Trophoblast cell (in vitro differentiated cells and primary cell): Measurements from ENCODE around the gene DAO.
A peak's percentile ranks its signal among the peaks of the same experiment; 100 is the strongest.

ENCODE experiments used
- DNase-seq, 2 donors: peaks; one replicate each; pipeline ENCODE4 v3.0.0-alpha.2; 2016
- H2AFZ ChIP-seq: 2 replicates; pipeline ENCODE4 v1.6.1; 2013; ENCODE audit warnings: low read length, moderate library complexity, mild to moderate bottlenecking; ENCODE audit not compliant: insufficient read depth, poor library complexity
- H2AK5ac ChIP-seq: 2 replicates; pipeline ENCODE4 v1.6.1; 2013; ENCODE audit warnings: mild to moderate bottlenecking, low read length
- H2BK120ac ChIP-seq: 2 replicates; pipeline ENCODE4 v1.6.1; 2013; ENCODE audit warnings: low read length, mild to moderate bottlenecking, moderate library complexity; ENCODE audit not compliant: insufficient read depth, poor library complexity
- H2BK12ac ChIP-seq: 2 replicates; pipeline ENCODE4 v1.6.1; 2013; ENCODE audit warnings: mild to moderate bottlenecking, low read length, moderate library complexity
- H2BK5ac ChIP-seq: 2 replicates; pipeline ENCODE4 v1.6.1; 2013; ENCODE audit warnings: low read length, low read depth, moderate library complexity, mild to moderate bottlenecking; ENCODE audit not compliant: poor library complexity
- H3K14ac ChIP-seq: 2 replicates; pipeline ENCODE4 v1.6.1; 2013; ENCODE audit warnings: mild to moderate bottlenecking, low read length
- H3K18ac ChIP-seq: 2 replicates; pipeline ENCODE4 v1.6.1; 2013; ENCODE audit warnings: mild to moderate bottlenecking, low read length
- H3K23ac ChIP-seq: 2 replicates; pipeline ENCODE4 v1.6.1; 2013; ENCODE audit warnings: low read length
- H3K27ac ChIP-seq: 2 replicates; pipeline ENCODE4 v1.5.1; 2013; ENCODE audit warnings: low read depth, mild to moderate bottlenecking, inconsistent platforms, low read length, moderate library complexity
- H3K27me3 ChIP-seq: 2 replicates; pipeline ENCODE4 v1.6.1; 2013; ENCODE audit warnings: inconsistent platforms, mild to moderate bottlenecking, low read length, moderate library complexity; ENCODE audit not compliant: insufficient read depth
- H3K36me3 ChIP-seq, 2 experiments: 1 replicate in 1 of 2; 2 replicates in 1 of 2; pipeline ENCODE4 v1.6.1; 2013; ENCODE audit warnings: low read length in 2 of 2, mild to moderate bottlenecking in 2 of 2, moderate library complexity in 1 of 2; ENCODE audit not compliant: insufficient read depth in 2 of 2, control insufficient read depth in 1 of 2
- H3K4ac ChIP-seq: 2 replicates; pipeline ENCODE4 v1.6.1; 2013; ENCODE audit warnings: low read depth, mild to moderate bottlenecking, low read length, moderate library complexity
- H3K4me1 ChIP-seq, 2 experiments: 1 replicate in 1 of 2; 2 replicates in 1 of 2; pipeline ENCODE4 v1.6.1; 2013; ENCODE audit warnings: low read length in 2 of 2, mild to moderate bottlenecking in 2 of 2, moderate library complexity in 1 of 2; ENCODE audit not compliant: insufficient read depth in 2 of 2, control insufficient read depth in 1 of 2
- H3K4me2 ChIP-seq: 2 replicates; pipeline ENCODE4 v1.6.1; 2013; ENCODE audit warnings: inconsistent platforms, mild to moderate bottlenecking, low read length, moderate library complexity
- H3K4me3 ChIP-seq: 2 replicates; pipeline ENCODE4 v1.5.1; 2013; ENCODE audit warnings: mild to moderate bottlenecking, low read depth, low read length, inconsistent platforms
- H3K79me1 ChIP-seq: one replicate; pipeline ENCODE4 v1.6.1; 2013; ENCODE audit warnings: low read length
- H3K79me2 ChIP-seq: 2 replicates; pipeline ENCODE4 v1.6.1; 2013; ENCODE audit warnings: low read length, mild to moderate bottlenecking; ENCODE audit not compliant: control insufficient read depth, insufficient read depth, poor library complexity
- H3K9ac ChIP-seq: 2 replicates; pipeline ENCODE4 v1.6.1; 2013; ENCODE audit warnings: mild to moderate bottlenecking, low read length
- H3K9me3 ChIP-seq: 2 replicates; pipeline ENCODE4 v1.6.1; 2013; ENCODE audit warnings: low read depth, mild to moderate bottlenecking, control low read depth, inconsistent platforms, low read length; ENCODE audit not compliant: insufficient read depth
- H4K12ac ChIP-seq: 2 replicates; pipeline ENCODE4 v1.6.1; 2013; ENCODE audit warnings: low read depth, mild to moderate bottlenecking, low read length, moderate library complexity
- H4K8ac ChIP-seq: 2 replicates; pipeline ENCODE4 v1.6.1; 2013; ENCODE audit warnings: low read depth, mild to moderate bottlenecking, low read length, moderate library complexity
- H4K91ac ChIP-seq: one replicate; pipeline ENCODE4 v1.6.1; 2013; ENCODE audit warnings: low read depth, mild to moderate bottlenecking, low read length, moderate library complexity
- WGBS: extraction: QIAGEN DNeasy Blood & Tissue Kit; methylation state at CpG from one replicate; pipeline ENCODE4 v1.1.7; 2013; ENCODE audit warnings: missing lambda C conversion rate; ENCODE audit not compliant: insufficient read length, insufficient coverage; ENCODE audit errors: extremely low coverage; 5-methylcytosine and 5-hydroxymethylcytosine counted together

Gene DAO

DNA sequence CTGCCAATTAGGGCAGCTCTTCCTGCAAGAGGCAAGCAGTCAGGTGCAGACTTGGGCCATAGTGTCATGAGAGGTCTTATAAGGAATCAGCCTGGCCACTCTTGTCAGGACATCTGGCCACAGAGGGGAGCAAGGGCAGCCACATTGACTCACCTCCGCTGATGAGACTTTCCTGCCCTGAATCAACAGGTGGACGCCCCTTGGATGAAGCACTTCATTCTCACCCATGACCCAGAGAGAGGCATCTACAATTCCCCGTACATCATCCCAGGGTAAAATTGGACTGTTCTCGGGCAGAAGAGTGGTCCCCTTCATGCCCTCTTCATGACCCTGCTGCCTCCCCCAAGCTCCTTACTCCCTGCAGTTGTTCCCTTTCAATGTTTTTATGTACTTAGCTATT is 16.9 kb downstream of the DAO start:
- Histone ChIP-seq H3K9ac (no peak overlapping the region), H3K4me2 (peak overlapping the region; percentile 37), H3K79me1 (no peaks in the 10 kb centered on the region), H2AFZ (no peak overlapping the region), H4K8ac (no peak overlapping the region), H3K4me1 (peaks cover 6 to 9% of the 10 kb centered on the region in 2 experiments), H3K4ac (no peak overlapping the region), H3K36me3 (no peaks in the 10 kb centered on the region), H2BK12ac (no peak overlapping the region), H3K4me3 (no peak overlapping the region), H4K12ac (no peak overlapping the region), H3K14ac (no peak overlapping the region), H4K91ac (no peak overlapping the region), H2BK120ac (no peak overlapping the region), H3K18ac (no peak overlapping the region), H3K27me3 (no peaks in the 10 kb centered on the region), H3K79me2 (no peaks in the 10 kb centered on the region), H2AK5ac (no peak overlapping the region), H3K23ac (no peak overlapping the region), H3K9me3 (peaks cover 7% of the 10 kb centered on the region), H2BK5ac (no peak overlapping the region), H3K27ac (no peak overlapping the region)
- no peak for DNase-seq
- no CpG with 5 or more reads among the region's 4 CpGs for WGBS

- no peak overlapping the region for H3K4me3 ChIP-seq
- DNase-seq, result no peak
- H2AK5ac ChIP-seq, result no peak overlapping the region
- H3K79me2 ChIP-seq, result no peaks in the 10 kb centered on the region
- no peaks in the 10 kb centered on the region for H3K27me3 ChIP-seq
- no peaks in the 10 kb centered on the region for H3K79me1 ChIP-seq
- no peak overlapping the region for H4K12ac ChIP-seq
- no CpG with 5 or more reads among the region's 5 CpGs for WGBS
- H3K9ac ChIP-seq, result no peak overlapping the region
- H4K91ac ChIP-seq, result no peak overlapping the region
- H2BK120ac ChIP-seq, result no peak overlapping the region
- H3K4me1 ChIP-seq, result peaks cover 6 to 9% of the 10 kb centered on the region in 2 experiments
- H3K4ac ChIP-seq, result no peak overlapping the region
- H3K9me3 ChIP-seq, result peaks cover 7% of the 10 kb centered on the region
- H2AFZ ChIP-seq, result no peak overlapping the region
- H3K36me3 ChIP-seq, result no peaks in the 10 kb centered on the region
- no peak overlapping the region for H3K18ac ChIP-seq
- H3K27ac ChIP-seq, result no peak overlapping the region
- no peak overlapping the region for H3K4me2 ChIP-seq
- H3K14ac ChIP-seq, result no peak overlapping the region
- H3K23ac ChIP-seq, result no peak overlapping the region
- H4K8ac ChIP-seq, result no peak overlapping the region
- H2BK12ac ChIP-seq, result no peak overlapping the region
- H2BK5ac ChIP-seq, result no peak overlapping the region
These were observed 19.3 kb downstream of the DAO start for GRCh38 chr12:108899145-108899544.

GRCh38 chr12:108905725-108906124 is 25.8 kb downstream of the DAO start:
- Histone ChIP-seq H4K12ac (no peak overlapping the region), H4K91ac (no peak overlapping the region), H3K14ac (no peak overlapping the region), H3K27me3 (no peaks in the 10 kb centered on the region), H2AK5ac (no peak overlapping the region), H3K9ac (no peak overlapping the region), H3K9me3 (no peaks in the 10 kb centered on the region), H3K27ac (no peak overlapping the region), H3K79me2 (no peaks in the 10 kb centered on the region), H3K79me1 (no peaks in the 10 kb centered on the region), H3K4ac (no peak overlapping the region), H2AFZ (no peak overlapping the region), H3K4me2 (no peak overlapping the region), H3K36me3 (no peaks in the 10 kb centered on the region), H2BK120ac (no peak overlapping the region), H3K4me3 (no peak overlapping the region), H3K4me1 (peaks cover 6 to 7% of the 10 kb centered on the region in 2 experiments), H3K23ac (no peak overlapping the region), H2BK12ac (no peak overlapping the region), H3K18ac (no peak overlapping the region), H2BK5ac (no peak overlapping the region), H4K8ac (no peak overlapping the region)
- no CpG with 5 or more reads among the region's 5 CpGs for WGBS
- no peak for DNase-seq

DNA sequence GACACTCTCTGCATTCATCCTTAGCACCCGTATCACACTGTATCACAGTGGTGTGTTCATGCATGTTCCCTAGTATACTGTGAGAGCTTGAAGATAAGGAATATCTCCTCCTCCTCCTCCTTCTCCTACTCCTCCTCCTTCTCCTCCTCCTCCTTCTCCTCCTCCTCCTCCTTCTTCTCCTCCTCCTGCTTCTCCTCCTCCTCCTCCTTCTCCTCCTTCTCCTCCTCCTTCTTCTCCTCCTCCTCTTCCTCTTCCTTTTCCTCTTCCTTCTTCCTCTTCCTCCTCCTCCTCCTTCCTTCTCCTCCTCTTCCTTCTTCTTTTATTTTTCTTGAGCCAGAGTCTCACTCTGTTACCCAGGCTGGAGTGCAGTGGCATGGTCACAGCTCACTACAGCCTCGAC is 27.1 kb downstream of the DAO start:
- Histone ChIP-seq H2BK5ac (no peak overlapping the region), H4K91ac (peak overlapping the region; percentile 10), H3K18ac (no peak overlapping the region), H3K27me3 (no peaks in the 10 kb centered on the region), H3K14ac (no peak overlapping the region), H3K4me2 (no peak overlapping the region), H4K12ac (no peak overlapping the region), H4K8ac (no peak overlapping the region), H3K9me3 (no peaks in the 10 kb centered on the region), H3K79me1 (peaks cover 5% of the 10 kb centered on the region), H3K23ac (no peak overlapping the region), H3K4ac (no peak overlapping the region), H3K4me3 (no peak overlapping the region), H3K9ac (no peak overlapping the region), H3K4me1 (peaks cover 15 to 17% of the 10 kb centered on the region in 2 experiments), H2BK120ac (no peak overlapping the region), H3K79me2 (peaks cover 2% of the 10 kb centered on the region), H2AFZ (no peak overlapping the region), H3K27ac (no peak overlapping the region), H3K36me3 (no peaks in the 10 kb centered on the region), H2AK5ac (no peak overlapping the region), H2BK12ac (no peak overlapping the region)
- no CpG with 5 or more reads among the region's 2 CpGs for WGBS
- DNase-seq, result no peak
